OCI-LY7 (cell line): ENCODE measurements around the gene ARL5B. TPM values are rescaled to one million over a fixed set of nuclear protein-coding genes. Genes with fewer than 3 reads are reported as not detected.

Experiments
- BruUV-seq: library from RNA; stranded (reverse); fragments of 400-500 nt; replicated peaks from 2 replicates; lab custom pipeline; 2021; lab: Mats Ljungman, UMichigan
- CTCF ChIA-PET: fragments of 300-600 bp; sonication (Branson Sonifier 250); formaldehyde crosslinking; loops from one replicate; lab custom pipeline; 2022; ENCODE audit warnings: antibody characterized with exemption; ENCODE audit not compliant: unreplicated experiment; lab: Charles Lee
- POLR2A ChIA-PET: fragments of 300-600 bp; sonication (Branson Sonifier 250); formaldehyde crosslinking; loops from one replicate; lab custom pipeline; 2022; ENCODE audit warnings: antibody characterized with exemption; lab: Charles Lee
- DNase-seq: peaks from one replicate; pipeline ENCODE4 v3.0.0-alpha.2; 2015; ENCODE audit warnings: low spot score
- H2AFZ ChIP-seq: fragments of 200-600 bp; sonication (generic), shearing (Covaris generic); 2 replicates; pipeline ENCODE4 v1.6.1; 2014; ENCODE audit warnings: mild to moderate bottlenecking, antibody characterized with exemption, low read length, moderate library complexity
- H3K27ac ChIP-seq: fragments of 200-600 bp; sonication (generic); 2 replicates; pipeline ENCODE4 v1.5.1; 2014; ENCODE audit warnings: mixed run types, low read depth, mild to moderate bottlenecking, moderate library complexity, low read length, inconsistent platforms; ENCODE audit not compliant: poor library complexity, severe bottlenecking
- H3K36me3 ChIP-seq: fragments of 200-600 bp; sonication (generic); 2 replicates; pipeline ENCODE4 v1.6.1; 2014; ENCODE audit warnings: mild to moderate bottlenecking, antibody characterized with exemption, low read length, moderate library complexity, mixed read lengths; ENCODE audit not compliant: insufficient read depth
- H3K4me1 ChIP-seq: fragments of 200-600 bp; sonication (generic); 2 replicates; pipeline ENCODE4 v1.5.1; 2014; ENCODE audit warnings: mild to moderate bottlenecking, low read length; ENCODE audit not compliant: insufficient read depth, poor library complexity, severe bottlenecking
- H3K4me2 ChIP-seq: fragments of 200-600 bp; sonication (generic); 2 replicates; pipeline ENCODE4 v1.6.1; 2014; ENCODE audit warnings: mild to moderate bottlenecking, low read length
- H3K4me3 ChIP-seq: fragments of 200-600 bp; sonication (generic); 2 replicates; pipeline ENCODE4 v1.5.1; 2014; ENCODE audit warnings: mild to moderate bottlenecking, low read depth, low read length; ENCODE audit not compliant: poor library complexity, severe bottlenecking
- H3K79me2 ChIP-seq: fragments of 200-600 bp; sonication (generic); 2 replicates; pipeline ENCODE4 v1.6.1; 2016; ENCODE audit warnings: low read depth, mild to moderate bottlenecking, low read length, moderate library complexity, mixed read lengths; ENCODE audit not compliant: insufficient read depth
- H3K9me2 ChIP-seq: fragments of 200-600 bp; sonication (generic); 2 replicates; pipeline ENCODE4 v1.6.1; 2016; ENCODE audit warnings: mild to moderate bottlenecking, low read length, mixed read lengths; ENCODE audit not compliant: insufficient read depth
- H3K9me3 ChIP-seq: fragments of 200-600 bp; sonication (generic); 2 replicates; pipeline ENCODE4 v1.6.1; 2014; ENCODE audit warnings: mild to moderate bottlenecking, mixed run types, low read length, mixed read lengths
- H4K20me1 ChIP-seq: fragments of 200-600 bp; sonication (generic); 2 replicates; pipeline ENCODE4 v1.6.1; 2014; ENCODE audit warnings: mild to moderate bottlenecking, antibody characterized with exemption, low read length, moderate library complexity, mixed read lengths; ENCODE audit not compliant: insufficient read depth
- EZH2phosphoT487 ChIP-seq: fragments of 200-600 bp; sonication (generic); IDR thresholded peaks from 2 replicates; pipeline ENCODE4 v1.6.1; 2018; ENCODE audit warnings: low read depth, borderline replicate concordance, mild to moderate bottlenecking, mixed run types, antibody characterized with exemption, low read length, moderate library complexity, mixed read lengths
- intact Hi-C: fragments of 100-400 bp; cut with micrococcal nuclease; formaldehyde crosslinking; loops from one replicate; pipeline ENCODE4 v1.10.0; 2022; ENCODE audit not compliant: unreplicated experiment
- total RNA-seq, 2 experiments: library from RNA; depleted of rRNA in 1 of 2; stranded (reverse); fragments of >200 nt in 1 of 2; shearing (Covaris generic) in 1 of 2; gene quantifications; 2 replicates each; pipeline ENCODE4 v1.2.3, GENCODE V29; 2014 to 2022
- TF ChIP-seq, protein P1 (sequence below): fragments of 200-600 bp; sonication (generic); conservative IDR thresholded peaks from 2 replicates; pipeline ENCODE4 v1.5.1; 2014; ENCODE audit warnings: mild to moderate bottlenecking, antibody characterized with exemption, low read length, moderate library complexity, mixed read lengths

ARL5B gene
- total RNA-seq, 2 experiments from 2014 or later: 11.5 to 17.5 TPM

DNA sequence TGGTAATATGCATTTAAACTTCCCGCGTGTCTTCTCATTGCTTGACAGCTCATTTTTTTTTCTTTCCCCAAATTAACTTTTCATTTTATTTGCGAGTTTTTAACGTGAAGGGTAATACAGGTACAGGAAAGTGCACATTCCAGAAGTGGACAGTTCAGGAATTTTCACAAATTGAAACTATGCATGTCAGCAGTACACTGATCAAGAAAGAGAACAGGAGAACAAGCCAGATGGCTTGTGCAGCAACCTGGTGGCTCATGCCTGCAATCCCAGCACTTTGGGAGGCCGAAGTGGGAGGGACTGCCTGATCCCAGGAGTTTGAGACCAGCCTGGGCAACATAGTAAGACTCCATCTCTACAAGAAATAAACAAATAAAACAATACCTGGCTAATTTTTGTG lies 28.5 kb downstream of the ARL5B start:
- TF ChIP-seq, protein P1, sequence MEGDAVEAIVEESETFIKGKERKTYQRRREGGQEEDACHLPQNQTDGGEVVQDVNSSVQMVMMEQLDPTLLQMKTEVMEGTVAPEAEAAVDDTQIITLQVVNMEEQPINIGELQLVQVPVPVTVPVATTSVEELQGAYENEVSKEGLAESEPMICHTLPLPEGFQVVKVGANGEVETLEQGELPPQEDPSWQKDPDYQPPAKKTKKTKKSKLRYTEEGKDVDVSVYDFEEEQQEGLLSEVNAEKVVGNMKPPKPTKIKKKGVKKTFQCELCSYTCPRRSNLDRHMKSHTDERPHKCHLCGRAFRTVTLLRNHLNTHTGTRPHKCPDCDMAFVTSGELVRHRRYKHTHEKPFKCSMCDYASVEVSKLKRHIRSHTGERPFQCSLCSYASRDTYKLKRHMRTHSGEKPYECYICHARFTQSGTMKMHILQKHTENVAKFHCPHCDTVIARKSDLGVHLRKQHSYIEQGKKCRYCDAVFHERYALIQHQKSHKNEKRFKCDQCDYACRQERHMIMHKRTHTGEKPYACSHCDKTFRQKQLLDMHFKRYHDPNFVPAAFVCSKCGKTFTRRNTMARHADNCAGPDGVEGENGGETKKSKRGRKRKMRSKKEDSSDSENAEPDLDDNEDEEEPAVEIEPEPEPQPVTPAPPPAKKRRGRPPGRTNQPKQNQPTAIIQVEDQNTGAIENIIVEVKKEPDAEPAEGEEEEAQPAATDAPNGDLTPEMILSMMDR: no peak
- TF ChIP-seq EZH2phosphoT487: no peak
- no peaks in the 10 kb centered on the region for H3K36me3 ChIP-seq
- no TSS peak for BruUV-seq
- H2AFZ ChIP-seq: no peak overlapping the region
- no peaks in the 10 kb centered on the region for H4K20me1 ChIP-seq
- no peaks in the 10 kb centered on the region for H3K9me2 ChIP-seq
- H3K27ac ChIP-seq: no peak overlapping the region
- no peaks in the 10 kb centered on the region for H3K79me2 ChIP-seq
- no peak overlapping the region for H3K4me3 ChIP-seq
- CTCF ChIA-PET: no interaction called here
- no peak overlapping the region for H3K4me2 ChIP-seq
- POLR2A ChIA-PET: interaction anchor here (0.7 kb wide), 1 partner anchor 1466 kb away, joined by 3 read pairs; no protein-coding TSS in a partner anchor
- intact Hi-C loops: no loop called here
- no peaks in the 10 kb centered on the region for H3K4me1 ChIP-seq
- H3K9me3 ChIP-seq: no peaks in the 10 kb centered on the region
- no peak for DNase-seq

GRCh38 chr10:18689498-18689897 lies 30.3 kb downstream of the ARL5B start:
- CTCF ChIA-PET: no interaction called here
- Histone ChIP-seq H4K20me1 (no peaks in the 10 kb centered on the region), H3K79me2 (no peaks in the 10 kb centered on the region), H3K4me2 (no peak overlapping the region), H3K27ac (no peak overlapping the region), H3K9me3 (no peaks in the 10 kb centered on the region), H3K9me2 (no peaks in the 10 kb centered on the region), H2AFZ (no peak overlapping the region), H3K4me3 (no peak overlapping the region), H3K36me3 (no peaks in the 10 kb centered on the region), H3K4me1 (no peaks in the 10 kb centered on the region)
- DNase-seq: no peak
- no TSS peak for BruUV-seq
- intact Hi-C loops: no loop called here
- POLR2A ChIA-PET: no interaction called here
- TF ChIP-seq, protein P1: peak; percentile 68
- TF ChIP-seq EZH2phosphoT487: no peak

- no peaks in the 10 kb centered on the region for H3K36me3 ChIP-seq
- H3K9me3 ChIP-seq: no peaks in the 10 kb centered on the region
- no peaks in the 10 kb centered on the region for H3K79me2 ChIP-seq
- ChIA-PET POLR2A (interaction anchor here (1.1 kb wide), 1 partner anchor 12 kb away, joined by 4 read pairs; no protein-coding TSS in a partner anchor), CTCF (no interaction called here)
- no peak for TF ChIP-seq EZH2phosphoT487
- TF ChIP-seq, protein P1: no peak
- no TSS peak for BruUV-seq
- no peak for DNase-seq
- H2AFZ ChIP-seq: no peak overlapping the region
- H3K4me1 ChIP-seq: no peaks in the 10 kb centered on the region
- intact Hi-C loops: no loop called here
- H4K20me1 ChIP-seq: no peaks in the 10 kb centered on the region
- no peak overlapping the region for H3K27ac ChIP-seq
- H3K9me2 ChIP-seq: no peaks in the 10 kb centered on the region
- H3K4me3 ChIP-seq: no peak overlapping the region
- no peak overlapping the region for H3K4me2 ChIP-seq
Measured at GRCh38 chr10:18690541-18690940, 31.3 kb downstream of the ARL5B start.
